GM18870 (cell line): ENCODE measurements around the gene ARF1.

Source experiments
- ATAC-seq: cut with Tn5 transposase; IDR thresholded peaks from one replicate; pipeline ENCODE4 v1.9.1; 2021; ENCODE audit warnings: moderate library complexity; ENCODE audit not compliant: unreplicated experiment

ARF1 gene

GRCh38 chr1:228048659-228049298, 33.7 kb upstream of the ARF1 start:
- no peak for ATAC-seq

- no peak for ATAC-seq
Observed at GRCh38 chr1:228050571-228051231, 31.8 kb upstream of the ARF1 start.

- no peak for ATAC-seq
Observed at GRCh38 chr1:228058172-228058948, 24.1 kb upstream of the ARF1 start.

- ATAC-seq: no peak
Observed at GRCh38 chr1:228058949-228059633, 23.4 kb upstream of the ARF1 start.

- ATAC-seq: no peak
Observed at GRCh38 chr1:228059634-228060457, 22.7 kb upstream of the ARF1 start.

GRCh38 chr1:228060458-228061190, 21.9 kb upstream of the ARF1 start:
- ATAC-seq: no peak

- ATAC-seq: no peak
Observed at GRCh38 chr1:228061411-228062084, 21.0 kb upstream of the ARF1 start.

- ATAC-seq: no peak
Observed at GRCh38 chr1:228062085-228062791, 20.3 kb upstream of the ARF1 start.

- ATAC-seq: no peak
Observed at GRCh38 chr1:228062812-228063211, 19.7 kb upstream of the ARF1 start.

GRCh38 chr1:228063251-228064191, 19.0 kb upstream of the ARF1 start:
- ATAC-seq: no peak

GRCh38 chr1:228064296-228064695, 18.2 kb upstream of the ARF1 start:
- ATAC-seq: no peak

- no peak for ATAC-seq
Observed at GRCh38 chr1:228064741-228065542, 17.6 kb upstream of the ARF1 start.

GRCh38 chr1:228065543-228066347, 16.8 kb upstream of the ARF1 start:
- no peak for ATAC-seq

GRCh38 chr1:228066416-228066815, 16.1 kb upstream of the ARF1 start:
- ATAC-seq: no peak

GRCh38 chr1:228066891-228067654, 15.4 kb upstream of the ARF1 start:
- ATAC-seq: no peak
